Measurements from ENCODE around the gene SRXN1. TPM values are rescaled to one million over a fixed set of nuclear protein-coding genes. Genes with fewer than 3 reads are reported as not detected.

SRXN1 gene
- total and polyA plus RNA-seq, 2 donors (not counting 3 experiments of a cell fraction or from before 2014, with no cell fraction given), result 19.3 to 24.9 TPM

- dilution Hi-C loops (cut with MboI; ENCODE audit: extremely low pct_ligation_motif_present, low sequenced_read_pairs), result no loop called here
- FAIRE-seq (no peak), DNase-seq (ENCODE audit: low read depth, low spot score) (no peak)
- Histone ChIP-seq H3K9me3 (replicated peaks; ENCODE audit: control insufficient read depth, insufficient read depth, low read length) (no peaks in the 10 kb centered on the region), H4K20me1 (replicated peaks; ENCODE audit: control insufficient read depth, extremely low read depth, insufficient read depth, low read length) (no peaks in the 10 kb centered on the region), H3K27me3 (ENCODE audit: control insufficient read depth in 2 of 2, insufficient read depth in 2 of 2, low read length in 2 of 2) (no peaks in the 10 kb centered on the region), H3K4me2 (ENCODE audit: insufficient read depth, low read length) (no peak overlapping the region), H2AFZ (ENCODE audit: low read depth, low read length) (no peak overlapping the region), H3K36me3 (ENCODE audit: control insufficient read depth in 2 of 2, extremely low read depth in 1 of 2, insufficient read depth in 2 of 2, low read length in 2 of 2) (no peaks in the 10 kb centered on the region), H3K79me2 (ENCODE audit: control insufficient read depth, insufficient read depth, low read length) (no peaks in the 10 kb centered on the region), H3K4me1 (ENCODE audit: control insufficient read depth, extremely low read depth, insufficient read depth, low read length) (no peaks in the 10 kb centered on the region), H3K9ac (replicated peaks; ENCODE audit: extremely low read depth, insufficient read depth, low read length) (no peak overlapping the region), H3K4me3 (replicated peaks in 1 of 3; ENCODE audit: insufficient read depth in 1 of 3, low read depth in 1 of 3, low read length in 3 of 3) (no peak overlapping the region), H3K9me1 (replicated peaks; ENCODE audit: control insufficient read depth, extremely low read depth, insufficient read depth, low read length) (no peaks in the 10 kb centered on the region), H3K27ac (ENCODE audit: insufficient read depth, low read depth, low read length) (no peak overlapping the region)
- intact Hi-C loops (cut with micrococcal nuclease), result no loop called here
- POLR2A ChIA-PET, result no interaction called here
- CTCF ChIA-PET, result interaction anchor here (0.9 to 4.1 kb wide), 2 partner anchors 9 to 66 kb away, joined by 3 to 16 read pairs; no protein-coding TSS in a partner anchor
- BruUV-seq (replicated peaks), result no TSS peak
- no peak for TF ChIP-seq POLR2A (IDR thresholded peaks at IDR 0.05; ENCODE audit: low read depth, low read length)
- no peak for TF ChIP-seq EZH2 (IDR thresholded peaks at IDR 0.05; ENCODE audit: borderline replicate concordance, low read depth, low read length, severe bottlenecking)
- TF ChIP-seq CTCF (IDR thresholded peaks at IDR 0.05; ENCODE audit: extremely low read depth in 1 of 2, insufficient read depth in 1 of 2, low read depth in 1 of 2, low read length in 2 of 2), result no peak
- no peak for TF ChIP-seq MYC (IDR thresholded peaks at IDR 0.05; ENCODE audit: low read depth, low read length)
- no peak for TF ChIP-seq JUN (IDR thresholded peaks at IDR 0.05; ENCODE audit: borderline replicate concordance, insufficient read depth, insufficient read length, low read depth)
- no peak for TF ChIP-seq FOS (IDR thresholded peaks at IDR 0.05; ENCODE audit: borderline replicate concordance, insufficient read depth, low read length)
- no peak for TF ChIP-seq MAX (IDR thresholded peaks at IDR 0.05; ENCODE audit: insufficient read depth, insufficient read length)
- no peak for TF ChIP-seq GATA2 (IDR thresholded peaks at IDR 0.05; ENCODE audit: insufficient read depth, insufficient read length, low read depth, low read length)
- no peak for TF ChIP-seq POLR2AphosphoS5 (IDR thresholded peaks at IDR 0.05; ENCODE audit: insufficient read depth, low read depth, low read length)
Measured at GRCh38 chr20:600736-601135, 52.3 kb downstream of the SRXN1 start.
